Liver (tissue), 9 donors: ENCODE results near the gene PNPLA1. TPM values are rescaled to one million over a fixed set of nuclear protein-coding genes. Genes with fewer than 3 reads are reported as not detected.
"Not testable (repeated sequence)": the region's sequence is repeated elsewhere in the genome, so short reads cannot be mapped to it uniquely, and the experiment has no call there.

ENCODE experiments used
- DNase-seq: peaks from one replicate; pipeline ENCODE4 v3.0.0-alpha.2; 2017; ENCODE audit warnings: low spot score
- H3K27ac ChIP-seq, 2 donors: one replicate each; pipeline ENCODE4 v1.7.0; 2013; ENCODE audit warnings: inconsistent platforms in 2 of 2, low read length in 2 of 2, control low read depth in 1 of 2, low read depth in 1 of 2, mild to moderate bottlenecking in 1 of 2
- H3K27me3 ChIP-seq, 4 donors: one replicate each; pipeline versions ENCODE4 v1.6.1 to v1.7.0; 2013; ENCODE audit warnings: low read length in 3 of 4, inconsistent platforms in 1 of 4, mild to moderate bottlenecking in 1 of 4, moderate library complexity in 1 of 4; ENCODE audit not compliant: control insufficient read depth in 4 of 4, insufficient read depth in 4 of 4
- H3K36me3 ChIP-seq, 4 donors: one replicate each; pipeline versions ENCODE4 v1.6.1 to v1.7.0; 2013; ENCODE audit warnings: low read length in 3 of 4, mild to moderate bottlenecking in 3 of 4, low read depth in 1 of 4, moderate library complexity in 1 of 4; ENCODE audit not compliant: control insufficient read depth in 4 of 4, insufficient read depth in 3 of 4
- H3K4me1 ChIP-seq, 4 donors: one replicate each; pipeline versions ENCODE4 v1.6.1 to v1.7.0; 2013; ENCODE audit warnings: low read length in 3 of 4, mild to moderate bottlenecking in 3 of 4, moderate library complexity in 1 of 4; ENCODE audit not compliant: control insufficient read depth in 4 of 4, insufficient read depth in 4 of 4
- H3K4me3 ChIP-seq, 3 donors: one replicate each; pipeline versions ENCODE4 v1.6.1 to v1.7.0; 2013; ENCODE audit warnings: low read length in 3 of 3, control low read depth in 1 of 3, low read depth in 1 of 3, mild to moderate bottlenecking in 1 of 3
- H3K9ac ChIP-seq, 2 donors: one replicate each; pipeline ENCODE4 v1.7.0; 2013; ENCODE audit warnings: low read length in 2 of 2, mild to moderate bottlenecking in 2 of 2, moderate library complexity in 2 of 2, control low read depth in 1 of 2, low read depth in 1 of 2
- H3K9me3 ChIP-seq, 4 donors: one replicate each; pipeline versions ENCODE4 v1.6.1 to v1.7.0; 2013; ENCODE audit warnings: low read length in 3 of 4; ENCODE audit not compliant: control insufficient read depth in 4 of 4
- ATF3 ChIP-seq: IDR thresholded peaks from 2 replicates; pipeline ENCODE4 v1.6.1; 2016; ENCODE audit warnings: antibody characterized with exemption
- CTCF ChIP-seq: fragments of 150-350 bp; IDR thresholded peaks from 2 replicates; pipeline ENCODE4 v1.5.1; 2017; ENCODE audit warnings: improper control_type of control experiment, low read depth, low read length; ENCODE audit not compliant: missing input control
- FOXA1 ChIP-seq: IDR thresholded peaks from 2 replicates; pipeline ENCODE4 v1.6.1; 2016; ENCODE audit warnings: antibody characterized with exemption
- FOXA2 ChIP-seq: IDR thresholded peaks from 2 replicates; pipeline ENCODE4 v1.6.1; 2016; ENCODE audit warnings: antibody characterized with exemption
- HNF4A ChIP-seq, 2 donors: conservative IDR thresholded peaks; 2 replicates each; pipeline ENCODE4 v1.6.1; 2016; ENCODE audit warnings: antibody characterized with exemption in 2 of 2, mild to moderate bottlenecking in 2 of 2
- HNF4G ChIP-seq: IDR thresholded peaks from 2 replicates; pipeline ENCODE4 v1.6.1; 2016; ENCODE audit warnings: antibody characterized with exemption
- JUND ChIP-seq, 2 donors: IDR thresholded peaks; 2 replicates each; pipeline ENCODE4 v1.6.1; 2016; ENCODE audit warnings: antibody characterized with exemption in 2 of 2
- MAX ChIP-seq: IDR thresholded peaks from 2 replicates; pipeline ENCODE4 v1.6.1; 2016; ENCODE audit warnings: antibody characterized with exemption
- NR2F2 ChIP-seq: IDR thresholded peaks from 2 replicates; pipeline ENCODE4 v1.6.1; 2016; ENCODE audit warnings: antibody characterized with exemption
- RAD21 ChIP-seq, 2 donors: IDR thresholded peaks; 2 replicates each; pipeline ENCODE4 v1.6.1; 2016; ENCODE audit warnings: antibody characterized with exemption in 2 of 2, mild to moderate bottlenecking in 2 of 2
- REST ChIP-seq: IDR thresholded peaks from 2 replicates; pipeline ENCODE4 v1.6.1; 2016; ENCODE audit warnings: antibody characterized with exemption, mild to moderate bottlenecking
- SP1 ChIP-seq: IDR thresholded peaks from 2 replicates; pipeline ENCODE4 v1.6.1; 2018; ENCODE audit warnings: antibody characterized with exemption, mild to moderate bottlenecking
- TAF1 ChIP-seq: conservative IDR thresholded peaks from 2 replicates; pipeline ENCODE4 v1.6.1; 2016; ENCODE audit warnings: antibody characterized with exemption, mild to moderate bottlenecking
- YY1 ChIP-seq: IDR thresholded peaks from 2 replicates; pipeline ENCODE4 v1.6.1; 2016; ENCODE audit warnings: antibody characterized with exemption, mild to moderate bottlenecking
- ZBTB33 ChIP-seq: IDR thresholded peaks from 2 replicates; pipeline ENCODE4 v1.6.1; 2016; ENCODE audit warnings: antibody characterized with exemption
- WGBS: extraction: QIAGEN DNeasy Blood & Tissue Kit; methylation state at CpG from one replicate; pipeline ENCODE4 v1.1.7; 2013; 5-methylcytosine and 5-hydroxymethylcytosine counted together
- polyA plus RNA-seq, 2 donors: library from polyadenylated mRNA; stranded (reverse) in 1 of 2; unstranded in 1 of 2; fragments of 200-250 nt in 1 of 2; fragments of >200 nt in 1 of 2; fragmentation: Nextera tagmentation in 1 of 2; extraction: Ambion mirVana in 1 of 2; gene quantifications; one replicate each; pipeline versions ENCODE4 v1.2.1 to v1.2.3, GENCODE V29; 2013 to 2015
- total RNA-seq, 2 donors: library from RNA; depleted of rRNA; stranded (reverse); fragments of >200 nt; gene quantifications; one replicate each; pipeline ENCODE4 v1.2.3, GENCODE V29; 2014
- donor health status: healthy.
- donor health status: healthy.
- donor health status: healthy.
- donor health status: healthy.
- donor health status: healthy.

The PNPLA1 gene
- total and polyA plus RNA-seq, 4 donors = 0.07 to 0.14 (median 0.08) TPM; not detected in 1

GRCh38 chr6:36337814-36338213 lies 68.0 kb downstream of the PNPLA1 start:
- 98% methylated on average over 1 of the region's 1 CpG for WGBS
- Histone ChIP-seq H3K4me3 (no peak overlapping the region), H3K4me1 (peaks cover 0 to 6% (median 4%) of the 10 kb centered on the region in 4 donors), H3K27ac (no peak overlapping the region), H3K9me3 (no peaks in the 10 kb centered on the region), H3K27me3 (peaks cover 0 to 4% (median 0%) of the 10 kb centered on the region in 4 donors), H3K9ac (no peak overlapping the region), H3K36me3 (no peaks in the 10 kb centered on the region)
- TF ChIP-seq JUND (IDR thresholded peaks at IDR 0.05) = no peak
- TF ChIP-seq SP1 = no peak
- no peak for TF ChIP-seq CTCF
- no peak for TF ChIP-seq NR2F2
- no peak for TF ChIP-seq ZBTB33
- TF ChIP-seq FOXA2 = no peak
- no peak for TF ChIP-seq TAF1
- DNase-seq = no peak

GRCh38 chr6:36338223-36338622 lies 68.4 kb downstream of the PNPLA1 start:
- not testable (repeated sequence) for H3K36me3 ChIP-seq, DNase-seq, H3K9me3 ChIP-seq, H3K27me3 ChIP-seq, H3K9ac ChIP-seq, H3K27ac ChIP-seq, H3K4me3 ChIP-seq, H3K4me1 ChIP-seq
- 93% methylated on average over 1 of the region's 1 CpG for WGBS

GRCh38 chr6:36339146-36339545 lies 69.3 kb downstream of the PNPLA1 start:
- no peaks in the 10 kb centered on the region for H3K9me3 ChIP-seq
- TF ChIP-seq FOXA1 = no peak
- TF ChIP-seq HNF4G = no peak
- TF ChIP-seq CTCF = no peak
- TF ChIP-seq TAF1 = no peak
- TF ChIP-seq ATF3 = no peak
- TF ChIP-seq RAD21 (IDR thresholded peaks at IDR 0.05) = no peak
- no peak for TF ChIP-seq ZBTB33
- TF ChIP-seq YY1 = no peak
- TF ChIP-seq REST = no peak
- TF ChIP-seq FOXA2 = no peak
- TF ChIP-seq MAX = no peak
- no peak for TF ChIP-seq NR2F2
- no peak for TF ChIP-seq HNF4A (conservative IDR thresholded peaks at IDR 0.05)
- H3K36me3 ChIP-seq = no peaks in the 10 kb centered on the region
- no peak overlapping the region for H3K4me3 ChIP-seq
- H3K27me3 ChIP-seq = peaks cover 0 to 4% (median 0%) of the 10 kb centered on the region in 4 donors
- 80% methylated on average over 12 of the region's 12 CpGs for WGBS
- no peak overlapping the region for H3K9ac ChIP-seq
- no peak for DNase-seq
- no peak overlapping the region for H3K27ac ChIP-seq
- peaks cover 0 to 6% (median 4%) of the 10 kb centered on the region in 4 donors for H3K4me1 ChIP-seq
